ENCODE data around the gene FOXS1.

Gene FOXS1

DNA sequence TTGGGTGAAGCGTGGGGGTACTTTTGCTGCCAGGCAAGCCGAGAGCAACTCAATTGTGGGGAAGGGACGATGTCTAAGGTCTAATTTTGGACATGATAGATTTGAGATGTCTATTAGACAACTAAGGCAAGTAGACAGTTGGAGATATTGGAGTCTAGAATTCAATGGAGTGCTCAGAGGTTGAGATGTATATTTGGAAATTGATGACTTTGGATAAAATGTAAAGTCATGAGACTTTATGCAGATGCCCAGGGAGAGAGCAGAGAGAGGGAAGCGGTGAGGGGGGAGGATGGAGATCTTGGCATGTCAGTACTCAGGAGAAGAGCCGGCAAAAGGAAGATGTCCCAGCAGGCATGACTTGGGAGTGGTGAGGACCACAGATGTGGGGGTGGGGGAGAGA is 19.3 kb downstream of the FOXS1 start:
- no peak overlapping the region for H3K27ac ChIP-seq (ENCODE audit: low read depth, low read length)
- no peaks in the 10 kb centered on the region for H3K36me3 ChIP-seq (ENCODE audit: control insufficient read depth, low read length)
- TF ChIP-seq, protein P1, sequence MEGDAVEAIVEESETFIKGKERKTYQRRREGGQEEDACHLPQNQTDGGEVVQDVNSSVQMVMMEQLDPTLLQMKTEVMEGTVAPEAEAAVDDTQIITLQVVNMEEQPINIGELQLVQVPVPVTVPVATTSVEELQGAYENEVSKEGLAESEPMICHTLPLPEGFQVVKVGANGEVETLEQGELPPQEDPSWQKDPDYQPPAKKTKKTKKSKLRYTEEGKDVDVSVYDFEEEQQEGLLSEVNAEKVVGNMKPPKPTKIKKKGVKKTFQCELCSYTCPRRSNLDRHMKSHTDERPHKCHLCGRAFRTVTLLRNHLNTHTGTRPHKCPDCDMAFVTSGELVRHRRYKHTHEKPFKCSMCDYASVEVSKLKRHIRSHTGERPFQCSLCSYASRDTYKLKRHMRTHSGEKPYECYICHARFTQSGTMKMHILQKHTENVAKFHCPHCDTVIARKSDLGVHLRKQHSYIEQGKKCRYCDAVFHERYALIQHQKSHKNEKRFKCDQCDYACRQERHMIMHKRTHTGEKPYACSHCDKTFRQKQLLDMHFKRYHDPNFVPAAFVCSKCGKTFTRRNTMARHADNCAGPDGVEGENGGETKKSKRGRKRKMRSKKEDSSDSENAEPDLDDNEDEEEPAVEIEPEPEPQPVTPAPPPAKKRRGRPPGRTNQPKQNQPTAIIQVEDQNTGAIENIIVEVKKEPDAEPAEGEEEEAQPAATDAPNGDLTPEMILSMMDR (IDR thresholded peaks at IDR 0.05; ENCODE audit: low read depth, low read length, poor library complexity, severe bottlenecking): no peak
- no peak for TF ChIP-seq EZH2phosphoT487 (IDR thresholded peaks at IDR 0.05; ENCODE audit: borderline replicate concordance, low read length)
- no peaks in the 10 kb centered on the region for H3K27me3 ChIP-seq (ENCODE audit: control insufficient read depth, low read length)
- H3K9me2 ChIP-seq (replicated peaks; ENCODE audit: control insufficient read depth, low read length): no peaks in the 10 kb centered on the region
- peaks cover 6% of the 10 kb centered on the region; the same call in 1 of the 2 replicates for H3K4me1 ChIP-seq (ENCODE audit: control insufficient read depth, low read length)
- no peak overlapping the region for H3K4me3 ChIP-seq (ENCODE audit: low read length)
- H3K79me2 ChIP-seq (ENCODE audit: control insufficient read depth, low read length): no peaks in the 10 kb centered on the region
- no peaks in the 10 kb centered on the region for H3K9me3 ChIP-seq (ENCODE audit: control insufficient read depth, insufficient read depth, low read length)
- H3F3A ChIP-seq (ENCODE audit: control insufficient read depth, insufficient read depth): no peaks in the 10 kb centered on the region
- no peaks in the 10 kb centered on the region; the same call in 1 of the 2 replicates for H4K20me1 ChIP-seq (ENCODE audit: control insufficient read depth, insufficient read depth, low read depth, low read length)
- no peak overlapping the region for H3K4me2 ChIP-seq (ENCODE audit: low read length)

DNA sequence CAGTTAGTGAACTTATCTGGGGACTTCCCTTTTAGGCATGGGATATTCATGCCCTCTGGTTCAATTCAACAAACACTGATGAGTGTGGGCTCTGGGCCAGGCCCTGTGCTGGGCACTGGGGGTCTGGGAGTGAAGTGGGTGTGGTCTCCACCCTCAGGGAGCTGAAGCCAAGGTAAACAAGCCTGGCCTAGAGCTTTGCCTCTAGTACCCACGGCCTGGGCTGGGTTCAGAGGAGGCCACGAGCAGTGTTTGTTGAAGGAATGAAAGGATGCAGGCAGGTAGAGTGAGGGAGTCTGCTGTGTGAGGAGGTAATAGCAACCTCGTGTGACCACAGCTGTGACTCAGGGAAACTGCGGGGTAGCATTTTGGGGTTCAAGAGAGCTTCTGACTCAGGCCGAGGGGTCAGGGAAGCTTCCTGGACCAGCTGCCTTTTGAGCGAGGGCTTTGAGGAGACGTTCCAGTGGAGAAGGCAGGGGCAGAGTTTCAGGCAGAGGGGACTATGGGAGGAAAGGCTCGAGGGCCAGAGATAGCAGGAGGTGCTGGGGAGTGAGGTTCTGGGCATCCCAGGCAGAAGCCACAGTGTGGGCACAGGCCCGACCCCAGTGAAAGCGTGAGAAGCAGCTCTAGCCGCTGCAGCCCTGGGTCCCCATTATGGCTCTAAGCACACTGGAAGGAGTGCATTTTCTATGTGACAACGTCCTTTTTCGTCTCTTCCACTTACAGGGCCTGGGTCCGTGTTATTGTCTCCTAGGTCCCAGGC is 20.7 kb downstream of the FOXS1 start:
- H4K20me1 ChIP-seq (ENCODE audit: control insufficient read depth, insufficient read depth, low read depth, low read length): no peaks in the 10 kb centered on the region; the same call in 1 of the 2 replicates
- TF ChIP-seq, protein P1 (IDR thresholded peaks at IDR 0.05; ENCODE audit: low read depth, low read length, poor library complexity, severe bottlenecking): no peak
- TF ChIP-seq EZH2phosphoT487 (IDR thresholded peaks at IDR 0.05; ENCODE audit: borderline replicate concordance, low read length): no peak
- H3K27me3 ChIP-seq (ENCODE audit: control insufficient read depth, low read length): no peaks in the 10 kb centered on the region
- H3K36me3 ChIP-seq (ENCODE audit: control insufficient read depth, low read length): no peaks in the 10 kb centered on the region
- no peaks in the 10 kb centered on the region for H3K9me2 ChIP-seq (replicated peaks; ENCODE audit: control insufficient read depth, low read length)
- peaks cover 6% of the 10 kb centered on the region; the same call in 1 of the 2 replicates for H3K4me1 ChIP-seq (ENCODE audit: control insufficient read depth, low read length)
- no peaks in the 10 kb centered on the region for H3F3A ChIP-seq (ENCODE audit: control insufficient read depth, insufficient read depth)
- H3K27ac ChIP-seq (ENCODE audit: low read depth, low read length): no peak overlapping the region
- no peak overlapping the region for H3K4me2 ChIP-seq (ENCODE audit: low read length)
- H3K79me2 ChIP-seq (ENCODE audit: control insufficient read depth, low read length): no peaks in the 10 kb centered on the region
- H3K4me3 ChIP-seq (ENCODE audit: low read length): no peak overlapping the region
- H3K9me3 ChIP-seq (ENCODE audit: control insufficient read depth, insufficient read depth, low read length): no peaks in the 10 kb centered on the region

DNA sequence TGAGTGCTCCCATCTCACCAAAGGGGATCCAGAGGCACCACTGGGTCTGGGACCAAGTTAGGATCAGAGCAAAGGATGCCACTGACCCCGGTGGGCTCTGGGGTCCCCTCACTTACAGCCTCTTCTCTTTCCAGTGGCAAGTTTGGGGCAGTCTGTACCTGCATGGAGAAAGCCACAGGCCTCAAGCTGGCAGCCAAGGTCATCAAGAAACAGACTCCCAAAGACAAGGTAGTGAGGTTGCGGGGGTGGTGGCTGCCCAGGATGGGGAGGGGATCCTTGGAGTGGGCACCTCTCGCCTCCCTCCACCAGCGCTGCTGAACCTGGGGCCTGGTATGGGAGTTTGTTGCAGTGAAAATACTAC is 21.3 kb downstream of the FOXS1 start:
- Histone ChIP-seq H3K79me2 (ENCODE audit: control insufficient read depth, low read length) (no peaks in the 10 kb centered on the region), H4K20me1 (ENCODE audit: control insufficient read depth, insufficient read depth, low read depth, low read length) (no peaks in the 10 kb centered on the region; the same call in 1 of the 2 replicates), H3K36me3 (ENCODE audit: control insufficient read depth, low read length) (no peaks in the 10 kb centered on the region), H3K9me3 (ENCODE audit: control insufficient read depth, insufficient read depth, low read length) (no peaks in the 10 kb centered on the region), H3K4me3 (ENCODE audit: low read length) (no peak overlapping the region), H3F3A (ENCODE audit: control insufficient read depth, insufficient read depth) (no peaks in the 10 kb centered on the region), H3K4me2 (ENCODE audit: low read length) (no peak overlapping the region), H3K9me2 (replicated peaks; ENCODE audit: control insufficient read depth, low read length) (no peaks in the 10 kb centered on the region), H3K27me3 (ENCODE audit: control insufficient read depth, low read length) (no peaks in the 10 kb centered on the region), H3K4me1 (ENCODE audit: control insufficient read depth, low read length) (peaks cover 6% of the 10 kb centered on the region; the same call in 1 of the 2 replicates), H3K27ac (ENCODE audit: low read depth, low read length) (no peak overlapping the region)
- TF ChIP-seq, protein P1 (IDR thresholded peaks at IDR 0.05; ENCODE audit: low read depth, low read length, poor library complexity, severe bottlenecking): no peak
- no peak for TF ChIP-seq EZH2phosphoT487 (IDR thresholded peaks at IDR 0.05; ENCODE audit: borderline replicate concordance, low read length)
